Measurements from ENCODE around the gene TGIF1.

DNA sequence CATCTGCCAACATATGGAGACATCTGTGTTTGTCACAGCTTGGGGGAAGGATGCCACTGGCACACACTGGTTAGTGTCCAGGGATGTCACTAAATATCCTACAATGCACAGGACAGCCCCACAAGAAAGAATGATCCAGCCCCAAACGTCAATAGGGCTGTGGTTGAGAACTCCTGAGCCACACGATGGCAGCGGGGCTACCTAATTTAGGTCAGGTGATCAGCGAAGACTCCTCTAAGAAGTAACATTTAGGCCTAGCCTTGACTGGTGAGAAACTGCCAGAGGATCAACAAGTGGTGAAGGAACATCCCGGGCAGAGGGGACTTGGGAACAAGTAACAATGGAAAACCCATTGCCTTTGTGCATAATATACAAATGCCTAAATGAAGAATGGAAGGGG lies 5.0 kb upstream of the TGIF1 start:
- TF ChIP-seq CTCF (IDR thresholded peaks at IDR 0.05 in 8 of 11, conservative IDR thresholded peaks at IDR 0.05 in 3 of 11) (no peak), POLR2A (IDR thresholded peaks at IDR 0.05) (no peak)

Measured in spleen (tissue), 7 donors.